Prostate gland (tissue), 2 donors: ENCODE results near the gene PTGER3. TPM values are rescaled to one million over a fixed set of nuclear protein-coding genes. Genes with fewer than 3 reads are reported as not detected.

ENCODE experiments used
- DNase-seq: peaks from one replicate; pipeline ENCODE4 v3.0.0-alpha.2; 2019; ENCODE audit warnings: low spot score
- H3K27ac ChIP-seq, 2 donors: fragments of 200-600 bp; sonication (generic); 2 replicates each; pipeline ENCODE4 v1.5.1; 2017 to 2019
- H3K27me3 ChIP-seq: fragments of 200-600 bp; sonication (generic); replicated peaks from 2 replicates; pipeline ENCODE4 v1.5.1; 2019; ENCODE audit not compliant: insufficient read depth
- H3K36me3 ChIP-seq, 2 donors: fragments of 200-600 bp; sonication (generic); 1 replicate in 1 of 2; 2 replicates in 1 of 2; pipeline versions ENCODE4 v1.5.1 to v1.8.1; 2017 to 2019
- H3K4me1 ChIP-seq: fragments of 200-600 bp; sonication (generic); replicated peaks from 2 replicates; pipeline ENCODE4 v1.5.1; 2019
- H3K4me3 ChIP-seq, 2 donors: fragments of 200-600 bp; sonication (generic); 2 replicates each; pipeline ENCODE4 v1.5.1; 2017 to 2019
- H3K9me3 ChIP-seq: fragments of 200-600 bp; sonication (generic); 2 replicates; pipeline ENCODE4 v1.5.1; 2017
- CTCF ChIP-seq, 4 experiments: fragments of 200-600 bp in 2 of 4; fragments of 450-650 bp in 2 of 4; sonication (generic) in 2 of 4; IDR thresholded peaks; 1 replicate in 3 of 4; 2 replicates in 1 of 4; pipeline ENCODE4 v1.5.1; 2016 to 2019; ENCODE audit warnings: antibody characterized with exemption in 4 of 4, mild to moderate bottlenecking in 2 of 4, moderate library complexity in 2 of 4
- POLR2A ChIP-seq: fragments of 450-650 bp; IDR thresholded peaks from one replicate; pipeline ENCODE4 v1.6.1; 2016; ENCODE audit warnings: antibody characterized with exemption, mild to moderate bottlenecking
- POLR2AphosphoS5 ChIP-seq: sonication (generic); formaldehyde crosslinking; IDR thresholded peaks from one replicate; pipeline ENCODE4 v1.6.1; 2017; ENCODE audit warnings: antibody characterized with exemption
- WGBS: methylation state at CpG from one replicate; pipeline ENCODE4 v1.1.5; 2018; 5-methylcytosine and 5-hydroxymethylcytosine counted together
- intact Hi-C: fragments of 100-400 bp; cut with DNase I; formaldehyde crosslinking; loops from one replicate; pipeline ENCODE4 v1.14.2; 2022
- microRNA counts, 2 donors: library from miRNA; unstranded; fragments of <30 nt; microRNA quantifications; one replicate each; lab custom pipeline; 2016 to 2017
- microRNA-seq: library from miRNA; unstranded; fragments of <30 nt; microRNA quantifications from one replicate; pipeline ENCODE4, GENCODE V29; 2016
- small RNA-seq, 2 donors: library from RNA; depleted of rRNA; stranded (forward); fragments of <200 nt; gene quantifications; one replicate each; pipeline ENCODE3, GENCODE V24; 2016
- total RNA-seq, 2 donors: library from RNA; depleted of rRNA; stranded (reverse); fragments of >200 nt; gene quantifications; one replicate each; pipeline ENCODE4 v1.1.0, GENCODE V29; 2016

Gene PTGER3
- total RNA-seq, 2 donors from 2014 or later, result 3.6 to 4.0 TPM

- H3K27me3 ChIP-seq, result no peaks in the 10 kb centered on the region
- intact Hi-C loops, result no loop called here
- no peak for TF ChIP-seq CTCF (IDR thresholded peaks at IDR 0.05)
- no peak for TF ChIP-seq POLR2AphosphoS5
- TF ChIP-seq POLR2A, result no peak
- no peaks in the 10 kb centered on the region for H3K36me3 ChIP-seq
- 68% methylated on average over 5 of the region's 5 CpGs for whole genome bisulfite sequencing
- H3K4me1 ChIP-seq, result no peaks in the 10 kb centered on the region
- no peaks in the 10 kb centered on the region for H3K9me3 ChIP-seq
- H3K27ac ChIP-seq, result no peak overlapping the region
- no peak for DNase-seq
- H3K4me3 ChIP-seq, result no peak overlapping the region
Observed at GRCh38 chr1:70934194-70934961, 113.2 kb downstream of the PTGER3 start.

GRCh38 chr1:70930062-70930461 is 117.6 kb downstream of the PTGER3 start:
- Histone ChIP-seq H3K9me3 (no peaks in the 10 kb centered on the region), H3K4me3 (no peak overlapping the region)
- 65% methylated on average over 1 of the region's 1 CpG for WGBS

GRCh38 chr1:70922196-70922595 is 125.4 kb downstream of the PTGER3 start:
- H3K36me3 ChIP-seq, result no peaks in the 10 kb centered on the region
- H3K9me3 ChIP-seq, result no peaks in the 10 kb centered on the region
- no peaks in the 10 kb centered on the region for H3K4me1 ChIP-seq
- TF ChIP-seq CTCF (IDR thresholded peaks at IDR 0.05) (no peak), POLR2AphosphoS5 (no peak), POLR2A (no peak)
- intact Hi-C loops, result no loop called here
- H3K4me3 ChIP-seq, result no peak overlapping the region
- DNase-seq, result no peak
- no peak overlapping the region for H3K27ac ChIP-seq
- 62% methylated on average over 2 of the region's 2 CpGs for WGBS
- no peaks in the 10 kb centered on the region for H3K27me3 ChIP-seq

More at GRCh38 chr1:70930062-70930461, 117.6 kb downstream of the PTGER3 start:
- Histone ChIP-seq H3K27ac (no peak overlapping the region), H3K36me3 (no peaks in the 10 kb centered on the region), H3K27me3 (no peaks in the 10 kb centered on the region), H3K4me1 (no peaks in the 10 kb centered on the region)
- intact Hi-C loops, result no loop called here
- TF ChIP-seq POLR2A, result no peak
- no peak for TF ChIP-seq POLR2AphosphoS5
- TF ChIP-seq CTCF (IDR thresholded peaks at IDR 0.05), result no peak
- DNase-seq, result no peak

MicroRNAs encoded within 50 kb of the gene (microRNA counts, 767-probe panel; counts per million panel counts)
- 431 to 1,721 counts per million in 2 donors for microRNA hsa-miR-186-5p (lab: Ali Mortazavi, UCI)

Small RNA genes within 50 kb of the gene (microRNA-seq; reads per million reads assigned to microRNA genes)
- gene MIR186, result 300 reads per million, percentile 81 among the genes with 10 or more reads in this experiment

Small RNA genes within 50 kb of the gene (small RNA-seq; reads per million reads assigned to genes)
- gene MIR186, result 566 to 820 reads per million in 2 donors

Other genes with a start within 250 kb of the PTGER3 start
- 10 to 100 TPM; 39.9 to 72.8 TPM for gene ZRANB2, start 33.2 kb upstream of the PTGER3 start, total RNA-seq